Measurements from ENCODE around the gene TSSC4.
"Not testable (repeated sequence)": the region's sequence is repeated elsewhere in the genome, so short reads cannot be mapped to it uniquely, and the experiment has no call there.

Gene TSSC4

GRCh38 chr11:2400069-2400761 lies at the start of gene TSSC4:
TSSC4 (plus strand) TSS chr11:2400750; CDS start chr11:2402634, 1,884 bp downstream.
- DNase-seq = peak; percentile 100

DNA sequence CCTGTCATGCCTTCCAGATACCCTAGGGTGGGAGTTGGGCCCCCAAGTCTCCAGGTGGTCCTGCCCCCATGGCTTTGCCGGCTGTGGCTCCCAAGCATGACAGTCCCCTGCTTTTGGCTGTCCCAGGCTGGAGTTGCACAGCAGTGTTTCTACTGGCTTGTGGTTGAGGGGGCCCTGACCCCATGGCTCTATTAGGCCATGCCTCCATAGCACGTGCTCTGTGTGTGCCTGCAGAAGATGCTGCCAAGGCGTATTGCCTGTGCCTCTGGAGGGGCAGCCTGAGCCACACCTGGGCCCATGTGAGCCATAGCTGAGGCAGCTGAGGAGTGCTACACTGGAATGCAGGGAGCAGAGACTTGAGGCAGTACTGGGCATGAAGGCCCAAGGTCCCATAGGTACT lies 48.8 kb upstream of the TSSC4 start:
- no peak for DNase-seq

DNA sequence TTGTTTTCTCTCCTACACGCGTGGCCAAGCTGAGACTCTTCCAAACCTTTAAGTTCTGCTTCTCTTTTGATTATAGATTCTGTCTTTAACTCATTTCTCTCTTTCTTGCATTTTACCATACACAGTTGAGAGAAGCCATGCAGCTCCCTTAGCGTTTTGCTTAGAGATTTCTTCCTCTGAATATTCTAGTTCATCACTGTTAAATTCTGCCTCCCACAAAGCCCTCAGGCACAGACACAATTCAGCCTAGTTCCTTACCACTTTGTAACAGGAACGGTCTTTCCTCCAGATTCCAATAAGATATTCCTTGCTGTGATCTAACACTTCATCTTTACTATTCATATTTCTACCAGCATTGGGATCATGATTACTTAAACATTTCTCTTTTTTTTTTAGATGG lies 48.1 kb upstream of the TSSC4 start:
- no peak for DNase-seq

GRCh38 chr11:2355000-2355644 lies 45.4 kb upstream of the TSSC4 start:
- no peak for DNase-seq

GRCh38 chr11:2357246-2357645 lies 43.3 kb upstream of the TSSC4 start:
- no peak for DNase-seq

DNA sequence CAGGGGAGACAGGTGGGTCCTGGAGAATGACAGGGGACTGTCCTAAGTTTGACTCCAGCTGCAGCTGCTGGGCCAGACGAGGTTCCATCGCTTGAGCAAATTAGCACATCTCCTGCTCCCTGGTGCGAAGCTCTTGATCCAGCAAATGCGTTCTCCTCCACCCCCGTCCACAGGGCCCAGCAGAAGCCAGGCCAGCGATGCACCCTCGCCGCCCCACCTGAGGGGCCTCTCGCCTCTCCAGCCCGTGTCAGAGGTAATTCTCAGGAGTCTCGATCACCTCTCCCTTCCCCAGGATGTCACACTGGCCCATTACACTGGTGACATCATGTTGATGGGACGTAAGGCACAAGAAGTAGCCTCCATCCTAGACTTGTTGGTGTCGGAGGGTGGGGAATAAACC lies 42.9 kb upstream of the TSSC4 start:
- not testable (repeated sequence) for DNase-seq

DNA sequence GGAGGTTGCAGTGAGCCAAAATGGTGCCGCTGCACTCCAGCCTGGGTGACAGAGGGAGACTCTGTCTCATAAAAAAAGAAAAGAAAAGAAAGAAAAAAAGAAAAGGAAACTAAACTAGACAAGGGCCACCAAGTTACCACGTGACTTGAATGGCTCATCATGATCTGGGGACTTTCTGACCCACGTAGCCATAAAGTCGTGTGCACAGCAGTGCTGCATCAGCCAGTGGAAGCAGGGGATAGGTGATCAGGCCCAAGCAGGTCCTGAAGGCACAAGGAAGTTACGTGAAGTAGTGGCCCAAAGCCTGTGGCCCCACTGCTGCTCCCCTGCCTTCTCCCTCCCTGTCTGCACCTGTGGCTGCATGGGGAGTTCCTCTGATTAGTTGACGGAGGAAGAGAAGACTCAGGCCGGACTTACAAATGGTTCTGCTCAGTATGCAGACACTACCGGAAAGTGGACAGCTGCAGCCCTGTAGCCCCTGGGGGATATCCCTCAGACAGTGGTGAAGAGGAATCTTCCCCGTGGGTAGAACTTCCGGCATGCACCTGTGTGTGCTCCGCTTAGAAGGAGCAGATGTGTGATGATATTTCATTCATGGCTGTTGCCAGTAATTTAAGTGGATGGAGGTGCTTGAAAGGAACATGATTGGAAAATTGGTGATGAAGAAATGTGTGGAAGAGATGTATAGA lies 41.7 kb upstream of the TSSC4 start:
- DNase-seq = no peak

DNA sequence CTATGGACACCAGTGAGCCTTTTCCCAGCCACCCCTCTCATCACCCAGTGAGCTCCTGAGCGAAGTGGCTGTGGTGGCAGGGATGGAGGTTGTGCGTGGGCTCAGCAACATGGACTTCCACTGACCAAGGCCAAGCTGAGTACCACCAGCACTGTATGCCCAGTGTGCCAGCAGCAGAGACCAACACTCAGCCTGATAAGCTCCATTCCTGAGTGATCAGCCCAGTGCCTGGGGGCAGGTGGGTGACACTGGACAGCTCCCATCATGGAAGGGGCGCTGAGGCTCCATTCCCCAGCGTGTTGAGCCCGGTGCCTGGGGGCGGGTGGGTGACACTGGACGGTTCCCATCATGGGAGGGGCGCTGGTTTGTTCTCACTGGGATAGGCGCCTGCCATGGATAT lies 41.0 kb upstream of the TSSC4 start:
- DNase-seq = no peak

DNA sequence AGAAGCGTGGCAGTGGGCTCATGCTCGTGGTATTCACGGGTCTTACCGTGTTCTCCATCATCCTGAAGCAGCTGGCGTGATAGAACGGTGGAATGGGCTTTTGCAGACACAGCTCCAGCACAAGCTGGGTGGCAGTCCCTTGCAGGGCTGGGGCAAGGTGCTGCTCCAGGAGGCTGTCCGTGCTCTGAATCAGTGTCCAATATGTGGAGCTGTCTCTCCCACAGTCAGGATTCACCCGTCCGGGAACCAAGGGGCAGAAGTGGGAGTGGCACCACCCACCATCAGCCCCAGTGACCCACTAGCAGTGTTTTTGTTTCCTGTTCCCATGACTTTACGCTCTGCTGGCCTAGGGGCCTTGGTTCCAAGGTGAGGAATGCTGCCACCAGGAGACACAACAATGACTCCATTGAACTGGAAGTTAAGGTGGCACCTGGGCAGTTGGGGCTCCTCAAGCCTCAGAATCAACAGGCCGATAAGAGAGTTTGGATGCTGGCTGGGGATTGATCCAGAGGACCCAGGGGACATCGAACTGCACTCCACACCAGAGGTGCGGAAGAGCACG lies 40.4 kb upstream of the TSSC4 start:
- DNase-seq = no peak

DNA sequence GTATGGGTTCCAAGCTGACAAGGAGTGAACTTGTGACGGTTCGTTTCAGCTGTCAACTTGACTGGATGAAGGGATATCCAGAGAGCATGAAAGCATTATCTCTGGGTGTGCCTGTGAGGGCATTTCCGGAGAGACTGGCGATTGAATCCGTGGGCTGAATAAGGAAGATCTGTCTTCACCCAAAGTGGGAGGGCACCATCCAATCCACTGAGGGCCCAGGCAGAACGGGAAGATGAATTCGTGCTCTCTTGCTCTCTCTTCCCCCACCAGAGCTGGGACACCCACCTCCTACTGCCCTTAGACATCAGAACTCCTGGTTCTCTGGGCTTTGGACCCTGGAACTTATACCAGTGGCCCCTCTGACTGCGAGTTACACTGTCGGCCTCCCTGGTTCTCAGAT lies 39.0 kb upstream of the TSSC4 start:
- DNase-seq = no peak

DNA sequence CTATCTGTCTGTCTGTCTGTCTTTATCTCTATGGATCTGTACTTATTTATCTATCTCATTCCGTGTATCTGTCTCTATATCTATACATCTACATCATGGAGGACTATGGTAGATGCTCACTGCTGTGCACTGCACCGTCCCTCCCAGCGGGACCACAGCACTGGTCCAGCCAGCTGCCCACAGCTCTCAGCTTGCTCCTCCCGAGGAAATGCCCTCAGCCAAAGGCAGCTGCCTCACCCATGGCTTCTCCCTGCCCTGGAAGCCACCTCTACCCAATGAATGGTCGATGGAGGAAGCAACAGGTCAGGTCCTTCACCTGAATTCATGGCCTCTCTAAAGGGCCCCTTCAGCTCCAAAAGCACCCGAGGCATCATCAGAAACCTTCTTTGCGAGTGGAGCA lies 38.1 kb upstream of the TSSC4 start:
- DNase-seq = no peak

DNA sequence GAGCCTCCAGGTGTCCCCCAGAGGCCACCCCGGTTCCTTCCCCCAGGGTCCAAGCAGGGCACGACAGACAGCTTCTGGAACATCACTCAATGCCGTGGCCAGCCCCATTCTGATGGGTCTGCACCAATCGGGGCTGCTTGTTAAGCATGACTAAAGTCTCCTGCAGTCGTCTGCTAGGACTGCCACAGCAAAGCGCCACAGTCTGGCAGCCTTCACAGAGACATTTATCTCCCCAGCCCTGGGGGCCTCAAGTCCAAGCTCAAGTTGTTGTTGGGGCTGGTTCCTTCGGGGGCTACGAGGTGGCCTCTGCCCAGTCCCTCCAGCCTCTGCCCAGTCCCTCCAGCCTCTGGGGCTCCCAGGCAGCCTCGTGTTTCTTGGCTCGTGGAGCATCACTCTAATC lies 37.4 kb upstream of the TSSC4 start:
- DNase-seq = no peak

GRCh38 chr11:2363577-2364370 lies 36.8 kb upstream of the TSSC4 start:
- no peak for DNase-seq

DNA sequence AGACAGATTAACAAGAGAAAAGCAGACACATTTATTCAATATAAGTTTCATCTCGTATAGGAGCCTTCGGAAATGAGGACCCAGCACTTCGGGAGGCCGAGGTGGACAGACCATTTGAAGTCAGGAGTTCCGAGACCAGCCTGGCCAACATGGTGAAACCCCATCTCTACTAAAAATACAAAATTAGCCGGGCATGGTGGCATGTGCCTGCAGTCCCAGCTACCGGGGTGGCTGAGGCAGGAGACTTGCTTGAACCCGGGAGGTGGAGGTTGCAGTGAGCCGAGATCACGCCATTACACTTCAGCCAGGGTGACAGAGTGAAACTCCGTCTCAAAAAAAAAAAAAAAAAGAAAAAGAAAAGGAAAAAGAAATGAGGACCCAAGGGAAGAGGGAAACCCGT lies 36.2 kb upstream of the TSSC4 start:
- DNase-seq = not testable (repeated sequence)

DNA sequence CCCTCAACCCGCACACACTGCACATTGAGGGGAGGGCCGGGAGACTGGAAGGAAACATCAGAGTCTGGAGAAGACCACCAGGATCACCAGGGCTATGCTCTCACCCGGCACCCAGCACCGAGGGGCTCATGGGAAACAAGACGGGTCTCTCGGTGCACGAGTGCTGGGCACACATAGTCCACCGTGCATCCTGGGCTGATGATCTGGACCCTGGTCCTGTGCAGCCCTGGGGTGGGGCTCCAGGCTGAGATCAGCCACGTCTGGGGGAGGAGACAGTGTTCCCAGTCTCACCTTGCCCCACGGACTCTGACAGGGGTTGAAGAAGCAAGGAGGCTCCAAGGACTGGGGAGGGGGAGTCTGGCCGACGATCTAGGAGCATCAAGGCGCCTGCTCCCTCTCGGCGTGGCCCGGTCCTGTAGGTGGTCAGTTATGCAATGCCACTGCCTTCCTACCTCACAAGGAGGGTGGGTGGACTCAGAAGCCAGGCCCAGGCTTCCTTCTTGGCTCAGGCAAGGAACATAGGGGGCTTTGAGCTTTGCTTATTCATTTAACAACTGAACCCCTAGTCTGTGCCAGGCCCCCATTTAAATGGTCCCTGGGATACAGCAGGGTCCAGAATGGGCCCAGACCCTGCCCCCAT lies 34.9 kb upstream of the TSSC4 start:
- no peak for DNase-seq

DNA sequence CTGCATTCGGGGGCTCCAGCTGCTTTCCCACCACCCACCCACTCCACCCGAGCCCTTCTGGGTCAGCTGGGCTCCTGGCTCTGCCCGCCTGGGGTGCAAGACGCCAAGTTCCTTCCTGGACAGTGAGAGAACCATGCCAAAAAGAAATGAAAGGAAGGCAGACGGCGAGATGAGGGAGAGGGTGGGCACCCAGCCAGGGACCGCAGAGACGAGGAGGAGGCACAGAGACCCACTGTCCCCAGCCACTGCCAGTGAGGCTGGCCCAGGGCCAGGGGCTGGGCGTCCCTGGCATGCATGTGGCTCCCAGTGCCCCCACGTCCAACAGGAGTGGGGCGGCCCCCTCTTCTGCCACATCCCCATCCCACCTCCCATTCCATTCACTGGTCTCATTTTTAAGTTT lies 34.3 kb upstream of the TSSC4 start:
- DNase-seq = no peak

GRCh38 chr11:2366733-2367132 lies 33.8 kb upstream of the TSSC4 start:
- no peak for DNase-seq

GRCh38 chr11:2367266-2368160 lies 33.0 kb upstream of the TSSC4 start:
- no peak for DNase-seq

- no peak for DNase-seq
These were observed 32.2 kb upstream of the TSSC4 start for GRCh38 chr11:2368178-2368850.

DNA sequence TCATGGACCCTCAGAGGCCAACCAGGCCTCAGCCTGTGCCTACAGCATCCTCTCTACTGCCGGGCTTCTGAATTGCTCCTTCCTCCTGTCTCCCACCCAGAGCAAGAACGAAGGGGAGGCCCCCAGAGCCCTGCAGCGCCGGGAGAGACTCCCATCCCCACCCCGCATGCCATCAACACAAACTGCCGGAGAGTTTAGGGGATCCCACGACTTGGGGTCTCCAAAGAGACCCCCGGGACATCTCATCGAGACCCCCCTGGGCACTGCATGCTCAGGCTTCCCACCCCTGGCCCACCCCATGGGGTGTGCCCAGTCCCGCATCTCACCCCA lies 31.7 kb upstream of the TSSC4 start:
- no peak for DNase-seq

DNA sequence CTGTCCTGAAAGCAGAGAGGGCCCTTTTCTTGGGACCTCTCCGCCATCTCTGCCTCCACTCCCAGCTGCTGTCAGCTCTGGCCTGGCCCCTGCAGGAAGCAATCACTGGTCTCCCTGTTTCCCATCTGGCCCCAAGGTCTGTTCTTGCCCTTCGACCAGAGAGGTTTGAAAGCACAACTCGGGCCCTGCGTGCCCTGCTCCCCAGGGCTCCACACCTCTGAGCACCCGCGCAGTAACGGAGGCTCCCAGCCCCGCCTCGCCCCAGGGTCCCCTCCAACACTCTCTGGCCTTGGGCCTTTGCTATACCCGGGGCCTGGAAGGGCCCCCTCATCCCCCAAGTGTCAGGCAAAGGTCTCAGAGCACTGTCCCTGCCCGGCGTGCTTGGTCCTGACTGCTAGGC lies 31.2 kb upstream of the TSSC4 start:
- no peak for DNase-seq
